TTC549 (cell line): Measurements from ENCODE around the gene TACR1.

Source experiments
- FAIRE-seq: peaks from 2 replicates; lab custom pipeline; 2012; peaks lifted over from hg19 to GRCh38; lab: Jason Lieb, UNC

TACR1 gene

GRCh38 chr2:75047189-75047991 lies 151.9 kb downstream of the TACR1 start:
- FAIRE-seq: no peak

- no peak for FAIRE-seq
Observed at GRCh38 chr2:75045526-75046050, 153.7 kb downstream of the TACR1 start.

- FAIRE-seq: no peak
Observed at GRCh38 chr2:75044291-75044690, 155.0 kb downstream of the TACR1 start.

- no peak for FAIRE-seq
Observed at GRCh38 chr2:75042823-75043222, 156.5 kb downstream of the TACR1 start.

GRCh38 chr2:75041731-75042600 lies 157.4 kb downstream of the TACR1 start:
- no peak for FAIRE-seq

GRCh38 chr2:75041226-75041625 lies 158.1 kb downstream of the TACR1 start:
- FAIRE-seq: no peak

- peak; percentile 88 for FAIRE-seq
Observed at GRCh38 chr2:75035444-75036353, 163.6 kb downstream of the TACR1 start.

- no peak for FAIRE-seq
Observed at GRCh38 chr2:75033516-75033915, 165.8 kb downstream of the TACR1 start.

GRCh38 chr2:75031906-75032803 lies 167.2 kb downstream of the TACR1 start:
- FAIRE-seq: no peak

GRCh38 chr2:75031171-75031570 lies 168.1 kb downstream of the TACR1 start:
- FAIRE-seq: no peak

GRCh38 chr2:75030218-75031009 lies 168.9 kb downstream of the TACR1 start:
- no peak for FAIRE-seq

GRCh38 chr2:75027886-75028285 lies 171.4 kb downstream of the TACR1 start:
- FAIRE-seq: no peak

GRCh38 chr2:75025633-75026380 lies 173.5 kb downstream of the TACR1 start:
- no peak for FAIRE-seq

- no peak for FAIRE-seq
Observed at GRCh38 chr2:75025216-75025615, 174.1 kb downstream of the TACR1 start.

- FAIRE-seq: no peak
Observed at GRCh38 chr2:75023666-75024455, 175.5 kb downstream of the TACR1 start.

- FAIRE-seq: peak; percentile 31
Observed at GRCh38 chr2:75022516-75022915, 176.8 kb downstream of the TACR1 start.

GRCh38 chr2:75021672-75022071 lies 177.6 kb downstream of the TACR1 start:
- no peak for FAIRE-seq

- no peak for FAIRE-seq
Observed at GRCh38 chr2:75020476-75020875, 178.8 kb downstream of the TACR1 start.

GRCh38 chr2:75019790-75020189 lies 179.5 kb downstream of the TACR1 start:
- no peak for FAIRE-seq
